Neural cell (in vitro differentiated cells): ENCODE measurements around the gene ALDH1B1. TPM values are rescaled to one million over a fixed set of nuclear protein-coding genes. Genes with fewer than 3 reads are reported as not detected.

Experiments
- H2AFZ ChIP-seq: fragments of 200-600, 300-800 bp; sonication (generic), shearing (Covaris generic); 2 replicates; pipeline ENCODE4 v1.6.0; 2014; ENCODE audit warnings: low read depth, mild to moderate bottlenecking, antibody characterized with exemption, low read length, moderate library complexity
- H3F3A ChIP-seq: fragments of 200-600 bp; shearing (Covaris generic); 2 replicates; pipeline ENCODE4 v1.6.1; 2016; ENCODE audit warnings: mild to moderate bottlenecking, moderate library complexity, mixed read lengths, antibody characterized with exemption, low read length; ENCODE audit not compliant: insufficient read depth, poor library complexity, severe bottlenecking
- H3K27ac ChIP-seq: fragments of 200-600, 300-800 bp; sonication (generic), shearing (Covaris generic); 2 replicates; pipeline ENCODE4 v1.5.1; 2014; ENCODE audit warnings: mild to moderate bottlenecking, low read length, moderate library complexity
- H3K27me3 ChIP-seq: fragments of 300-800, 200-600 bp; sonication (generic), shearing (Covaris generic); 2 replicates; pipeline ENCODE4 v1.6.0; 2014; ENCODE audit warnings: mild to moderate bottlenecking, low read depth, low read length, moderate library complexity; ENCODE audit not compliant: insufficient read depth
- H3K36me3 ChIP-seq: fragments of 300-800, 200-600 bp; sonication (generic), shearing (Covaris generic); 2 replicates; pipeline ENCODE4 v1.5.1; 2014; ENCODE audit warnings: mild to moderate bottlenecking, antibody characterized with exemption, low read length, moderate library complexity; ENCODE audit not compliant: insufficient read depth
- H3K4me2 ChIP-seq: fragments of 300-800, 200-600 bp; sonication (generic), shearing (Covaris generic); 2 replicates; pipeline ENCODE4 v1.6.0; 2014; ENCODE audit warnings: mild to moderate bottlenecking, low read length
- H3K4me3 ChIP-seq: fragments of 300-800, 200-600 bp; sonication (generic), shearing (Covaris generic); 2 replicates; pipeline ENCODE4 v1.5.1; 2014; ENCODE audit warnings: mild to moderate bottlenecking, low read length, moderate library complexity
- H3K79me2 ChIP-seq: fragments of 200-600 bp; shearing (Covaris generic); replicated peaks from 2 replicates; pipeline ENCODE4 v1.6.0; 2014; ENCODE audit warnings: mild to moderate bottlenecking, low read length, moderate library complexity; ENCODE audit not compliant: insufficient read depth
- H3K9ac ChIP-seq: fragments of 300-800, 200-600 bp; sonication (generic), shearing (Covaris generic); 2 replicates; pipeline ENCODE4 v1.6.1; 2016; ENCODE audit warnings: mild to moderate bottlenecking, low read length, mixed read lengths
- H3K9me2 ChIP-seq: fragments of 200-600 bp; shearing (Covaris generic); 2 replicates; pipeline ENCODE4 v1.6.1; 2016; ENCODE audit warnings: mild to moderate bottlenecking, low read length, mixed read lengths; ENCODE audit not compliant: insufficient read depth
- H3K9me3 ChIP-seq: fragments of 200-600, 300-800 bp; sonication (generic), shearing (Covaris generic); 2 replicates; pipeline ENCODE4 v1.6.1; 2016; ENCODE audit warnings: mild to moderate bottlenecking, mixed run types, low read length, moderate library complexity, mixed read lengths
- H4K20me1 ChIP-seq: fragments of 200-600 bp; shearing (Covaris generic); 2 replicates; pipeline ENCODE4 v1.6.1; 2016; ENCODE audit warnings: mild to moderate bottlenecking, mixed run types; ENCODE audit not compliant: insufficient read depth
- EP300 ChIP-seq: fragments of 450-650 bp; conservative IDR thresholded peaks from 2 replicates; pipeline ENCODE4 v1.6.1; 2014; ENCODE audit warnings: antibody characterized with exemption, mild to moderate bottlenecking, moderate library complexity; ENCODE audit not compliant: poor library complexity, severe bottlenecking
- EZH2 ChIP-seq: fragments of 200-600, 300-800 bp; shearing (Covaris generic), sonication (generic); IDR thresholded peaks from 2 replicates; pipeline ENCODE4 v1.6.1; 2014; ENCODE audit warnings: antibody characterized with exemption, low read length, borderline replicate concordance, mild to moderate bottlenecking; ENCODE audit not compliant: insufficient read depth, poor library complexity, severe bottlenecking
- MXI1 ChIP-seq: fragments of 450-650 bp; conservative IDR thresholded peaks from 2 replicates; pipeline ENCODE4 v1.6.1; 2014; ENCODE audit warnings: antibody characterized with exemption, mild to moderate bottlenecking; ENCODE audit not compliant: poor library complexity, severe bottlenecking
- POLR2AphosphoS5 ChIP-seq: IDR thresholded peaks from 2 replicates; pipeline ENCODE4 v1.6.1; 2012
- RAD21 ChIP-seq: fragments of 450-650 bp; conservative IDR thresholded peaks from 2 replicates; pipeline ENCODE4 v1.6.1; 2014; ENCODE audit warnings: antibody characterized with exemption, mild to moderate bottlenecking, moderate library complexity
- SMC3 ChIP-seq: fragments of 450-650 bp; conservative IDR thresholded peaks from 2 replicates; pipeline ENCODE4 v1.6.1; 2014; ENCODE audit warnings: antibody characterized with exemption, mild to moderate bottlenecking, moderate library complexity; ENCODE audit not compliant: poor library complexity
- TAF1 ChIP-seq: IDR thresholded peaks from 2 replicates; pipeline ENCODE4 v1.6.1; 2012; ENCODE audit warnings: low read depth
- polyA plus RNA-seq: library from polyadenylated mRNA; depleted of rRNA; stranded (reverse); fragments of >200 nt; gene quantifications from 2 replicates; pipeline ENCODE4 v1.2.3, GENCODE V29; 2014
- TF ChIP-seq, protein P1 (sequence below): fragments of 450-650 bp; IDR thresholded peaks from 2 replicates; pipeline ENCODE4 v1.5.1; 2014; ENCODE audit warnings: antibody characterized with exemption, mild to moderate bottlenecking, moderate library complexity; ENCODE audit not compliant: poor library complexity, severe bottlenecking
- TF ChIP-seq, protein P2 (sequence below): IDR thresholded peaks from 2 replicates; pipeline ENCODE4 v1.6.1; 2012; ENCODE audit warnings: borderline replicate concordance

Gene ALDH1B1
- polyA plus RNA-seq, 1 donor from 2014 or later = 6.6 TPM

DNA sequence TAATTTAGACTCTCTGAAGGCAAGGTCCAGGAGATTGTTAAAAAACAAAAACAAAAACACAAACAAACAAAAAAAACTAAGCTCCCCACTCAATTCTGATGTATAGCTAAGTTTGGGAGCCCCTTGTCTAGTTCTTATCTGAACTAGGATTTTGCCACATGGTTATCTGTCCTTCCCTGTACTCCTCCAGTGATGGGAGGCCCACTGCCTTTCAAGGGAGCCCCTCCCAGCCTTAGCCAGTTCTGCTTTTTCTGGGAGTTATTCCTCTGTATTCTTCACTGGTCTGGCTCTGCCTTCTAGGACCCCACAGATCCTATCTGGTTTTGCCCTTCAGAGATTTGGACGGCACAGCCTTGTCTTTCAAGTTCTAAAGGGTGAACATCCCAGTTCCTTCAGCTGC lies 2.1 kb upstream of the ALDH1B1 start:
- H3K4me2 ChIP-seq = no peak overlapping the region
- no peaks in the 10 kb centered on the region for H3K9me2 ChIP-seq
- H3K36me3 ChIP-seq = no peaks in the 10 kb centered on the region
- H3K9ac ChIP-seq = no peak overlapping the region
- no peaks in the 10 kb centered on the region for H3F3A ChIP-seq
- H2AFZ ChIP-seq = no peak overlapping the region
- no peaks in the 10 kb centered on the region for H4K20me1 ChIP-seq
- peaks cover 6% of the 10 kb centered on the region for H3K79me2 ChIP-seq
- no peak overlapping the region for H3K27ac ChIP-seq
- H3K9me3 ChIP-seq = no peaks in the 10 kb centered on the region
- no peak overlapping the region for H3K4me3 ChIP-seq
- TF ChIP-seq MXI1 (no peak), RAD21 (no peak), EP300 (no peak), POLR2AphosphoS5 (no peak), SMC3 (no peak), EZH2 (no peak), TAF1 (no peak)
- TF ChIP-seq, protein P1, sequence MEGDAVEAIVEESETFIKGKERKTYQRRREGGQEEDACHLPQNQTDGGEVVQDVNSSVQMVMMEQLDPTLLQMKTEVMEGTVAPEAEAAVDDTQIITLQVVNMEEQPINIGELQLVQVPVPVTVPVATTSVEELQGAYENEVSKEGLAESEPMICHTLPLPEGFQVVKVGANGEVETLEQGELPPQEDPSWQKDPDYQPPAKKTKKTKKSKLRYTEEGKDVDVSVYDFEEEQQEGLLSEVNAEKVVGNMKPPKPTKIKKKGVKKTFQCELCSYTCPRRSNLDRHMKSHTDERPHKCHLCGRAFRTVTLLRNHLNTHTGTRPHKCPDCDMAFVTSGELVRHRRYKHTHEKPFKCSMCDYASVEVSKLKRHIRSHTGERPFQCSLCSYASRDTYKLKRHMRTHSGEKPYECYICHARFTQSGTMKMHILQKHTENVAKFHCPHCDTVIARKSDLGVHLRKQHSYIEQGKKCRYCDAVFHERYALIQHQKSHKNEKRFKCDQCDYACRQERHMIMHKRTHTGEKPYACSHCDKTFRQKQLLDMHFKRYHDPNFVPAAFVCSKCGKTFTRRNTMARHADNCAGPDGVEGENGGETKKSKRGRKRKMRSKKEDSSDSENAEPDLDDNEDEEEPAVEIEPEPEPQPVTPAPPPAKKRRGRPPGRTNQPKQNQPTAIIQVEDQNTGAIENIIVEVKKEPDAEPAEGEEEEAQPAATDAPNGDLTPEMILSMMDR = no peak
- TF ChIP-seq, protein P2, sequence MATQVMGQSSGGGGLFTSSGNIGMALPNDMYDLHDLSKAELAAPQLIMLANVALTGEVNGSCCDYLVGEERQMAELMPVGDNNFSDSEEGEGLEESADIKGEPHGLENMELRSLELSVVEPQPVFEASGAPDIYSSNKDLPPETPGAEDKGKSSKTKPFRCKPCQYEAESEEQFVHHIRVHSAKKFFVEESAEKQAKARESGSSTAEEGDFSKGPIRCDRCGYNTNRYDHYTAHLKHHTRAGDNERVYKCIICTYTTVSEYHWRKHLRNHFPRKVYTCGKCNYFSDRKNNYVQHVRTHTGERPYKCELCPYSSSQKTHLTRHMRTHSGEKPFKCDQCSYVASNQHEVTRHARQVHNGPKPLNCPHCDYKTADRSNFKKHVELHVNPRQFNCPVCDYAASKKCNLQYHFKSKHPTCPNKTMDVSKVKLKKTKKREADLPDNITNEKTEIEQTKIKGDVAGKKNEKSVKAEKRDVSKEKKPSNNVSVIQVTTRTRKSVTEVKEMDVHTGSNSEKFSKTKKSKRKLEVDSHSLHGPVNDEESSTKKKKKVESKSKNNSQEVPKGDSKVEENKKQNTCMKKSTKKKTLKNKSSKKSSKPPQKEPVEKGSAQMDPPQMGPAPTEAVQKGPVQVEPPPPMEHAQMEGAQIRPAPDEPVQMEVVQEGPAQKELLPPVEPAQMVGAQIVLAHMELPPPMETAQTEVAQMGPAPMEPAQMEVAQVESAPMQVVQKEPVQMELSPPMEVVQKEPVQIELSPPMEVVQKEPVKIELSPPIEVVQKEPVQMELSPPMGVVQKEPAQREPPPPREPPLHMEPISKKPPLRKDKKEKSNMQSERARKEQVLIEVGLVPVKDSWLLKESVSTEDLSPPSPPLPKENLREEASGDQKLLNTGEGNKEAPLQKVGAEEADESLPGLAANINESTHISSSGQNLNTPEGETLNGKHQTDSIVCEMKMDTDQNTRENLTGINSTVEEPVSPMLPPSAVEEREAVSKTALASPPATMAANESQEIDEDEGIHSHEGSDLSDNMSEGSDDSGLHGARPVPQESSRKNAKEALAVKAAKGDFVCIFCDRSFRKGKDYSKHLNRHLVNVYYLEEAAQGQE = no peak
- no peaks in the 10 kb centered on the region for H3K27me3 ChIP-seq

DNA sequence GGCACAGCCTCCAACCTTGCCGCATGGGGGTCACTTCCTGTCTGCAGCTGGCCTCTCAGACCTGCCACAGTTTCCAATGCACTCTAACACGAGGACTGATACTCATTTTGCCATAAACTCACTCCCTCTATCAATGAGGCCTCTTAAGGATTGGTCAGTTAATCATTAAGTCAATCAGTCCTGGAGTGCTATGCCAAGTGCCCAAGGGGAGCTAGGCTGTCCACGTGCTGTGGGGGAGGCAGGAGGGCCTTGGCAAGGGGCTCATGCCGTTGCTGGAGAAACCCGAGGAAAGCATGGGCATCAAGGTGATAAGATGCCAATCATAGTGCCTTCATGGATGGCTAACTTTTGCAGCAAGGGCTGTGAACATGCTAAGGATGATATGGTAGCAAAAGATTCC lies 1.7 kb upstream of the ALDH1B1 start:
- no peaks in the 10 kb centered on the region for H3K36me3 ChIP-seq
- peaks cover 6% of the 10 kb centered on the region for H3K79me2 ChIP-seq
- no peaks in the 10 kb centered on the region for H3K27me3 ChIP-seq
- no peak overlapping the region for H3K4me3 ChIP-seq
- H3K27ac ChIP-seq = no peak overlapping the region
- TF ChIP-seq EZH2 (no peak), TAF1 (no peak), SMC3 (no peak), POLR2AphosphoS5 (no peak), EP300 (no peak), MXI1 (no peak)
- TF ChIP-seq, protein P2 = no peak
- TF ChIP-seq, protein P1 = no peak
- H3K9me3 ChIP-seq = no peaks in the 10 kb centered on the region
- H4K20me1 ChIP-seq = no peaks in the 10 kb centered on the region
- no peak overlapping the region for H2AFZ ChIP-seq
- H3K4me2 ChIP-seq = no peak overlapping the region
- H3F3A ChIP-seq = no peaks in the 10 kb centered on the region
- no peaks in the 10 kb centered on the region for H3K9me2 ChIP-seq
- no peak overlapping the region for H3K9ac ChIP-seq
